GM04503 (cell line): ENCODE measurements around the gene MYOZ3.
A peak's percentile ranks its signal among the peaks of the same experiment; 100 is the strongest.

ENCODE experiments used
- DNase-seq: peaks from one replicate; pipeline ENCODE4 v3.0.0-alpha.2; 2012; ENCODE audit warnings: low read depth

The MYOZ3 gene

GRCh38 chr5:150627731-150628545 is 33.1 kb upstream of the MYOZ3 start:
- DNase-seq, result no peak

- no peak for DNase-seq
Measured at GRCh38 chr5:150628936-150629485, 32.0 kb upstream of the MYOZ3 start.

GRCh38 chr5:150630016-150630415 is 31.0 kb upstream of the MYOZ3 start:
- DNase-seq, result no peak

GRCh38 chr5:150630461-150631325 is 30.4 kb upstream of the MYOZ3 start:
- no peak for DNase-seq

- no peak for DNase-seq
Measured at GRCh38 chr5:150631326-150631701, 29.7 kb upstream of the MYOZ3 start.

- DNase-seq, result no peak
Measured at GRCh38 chr5:150632305-150633160, 28.5 kb upstream of the MYOZ3 start.

GRCh38 chr5:150633429-150633828 is 27.6 kb upstream of the MYOZ3 start:
- no peak for DNase-seq

- DNase-seq, result no peak
Measured at GRCh38 chr5:150636391-150637244, 24.4 kb upstream of the MYOZ3 start.

- peak; percentile 71 for DNase-seq
Measured at GRCh38 chr5:150637245-150638052, 23.6 kb upstream of the MYOZ3 start.

GRCh38 chr5:150638053-150638444 is 23.0 kb upstream of the MYOZ3 start:
- DNase-seq, result no peak

GRCh38 chr5:150638488-150639376 is 22.3 kb upstream of the MYOZ3 start:
- no peak for DNase-seq

GRCh38 chr5:150639377-150639692 is 21.7 kb upstream of the MYOZ3 start:
- DNase-seq, result no peak

- DNase-seq, result no peak
Measured at GRCh38 chr5:150639751-150640150, 21.3 kb upstream of the MYOZ3 start.

- peak; percentile 87 for DNase-seq
Measured at GRCh38 chr5:150640311-150641005, 20.6 kb upstream of the MYOZ3 start, which contains the start of gene SYNPO. Gene SYNPO (plus strand): TSS chr5:150640660. CDS start chr5:150648276, 7,616 bp downstream.

- no peak for DNase-seq
Measured at GRCh38 chr5:150641006-150641570, 20.0 kb upstream of the MYOZ3 start.

- no peak for DNase-seq
Measured at GRCh38 chr5:150641824-150642566, 19.1 kb upstream of the MYOZ3 start.

GRCh38 chr5:150642567-150642927 is 18.5 kb upstream of the MYOZ3 start:
- no peak for DNase-seq
